Suprapubic skin (tissue), 4 donors: ENCODE results near the gene RASA2. TPM values are rescaled to one million over a fixed set of nuclear protein-coding genes. Genes with fewer than 3 reads are reported as not detected.
A peak's percentile ranks its signal among the peaks of the same experiment; 100 is the strongest.
"Not testable (repeated sequence)": the region's sequence is repeated elsewhere in the genome, so short reads cannot be mapped to it uniquely, and the experiment has no call there.

Experiments used
- DNase-seq, 2 donors: peaks; one replicate each; pipeline ENCODE4 v3.0.0-alpha.2; 2019; ENCODE audit warnings: low spot score in 2 of 2
- H3K27ac ChIP-seq: fragments of 200-600 bp; sonication (generic); one replicate; pipeline ENCODE4 v1.5.1; 2019
- H3K27me3 ChIP-seq: fragments of 200-600 bp; sonication (generic); one replicate; pipeline ENCODE4 v1.5.1; 2019
- H3K36me3 ChIP-seq: fragments of 200-600 bp; sonication (generic); one replicate; pipeline ENCODE4 v1.5.1; 2019
- H3K4me1 ChIP-seq: fragments of 200-600 bp; sonication (generic); one replicate; pipeline ENCODE4 v1.5.1; 2019
- H3K4me3 ChIP-seq: fragments of 200-600 bp; sonication (generic); one replicate; pipeline ENCODE4 v1.5.1; 2019; ENCODE audit warnings: mild to moderate bottlenecking
- H3K9me3 ChIP-seq: fragments of 200-600 bp; sonication (generic); one replicate; pipeline ENCODE4 v1.5.1; 2019
- EP300 ChIP-seq: sonication (generic); formaldehyde crosslinking; IDR thresholded peaks from one replicate; pipeline ENCODE4 v1.6.1; 2017; ENCODE audit warnings: antibody characterized with exemption
- POLR2A ChIP-seq, 2 donors: fragments of 450-650 bp; IDR thresholded peaks; one replicate each; pipeline ENCODE4 v1.6.1; 2017; ENCODE audit warnings: antibody characterized with exemption in 2 of 2, mild to moderate bottlenecking in 2 of 2, moderate library complexity in 2 of 2
- POLR2AphosphoS5 ChIP-seq, 3 donors: sonication (generic); formaldehyde crosslinking; IDR thresholded peaks; one replicate each; pipeline ENCODE4 v1.6.1; 2017; ENCODE audit warnings: antibody characterized with exemption in 3 of 3
- WGBS: methylation state at CpG from one replicate; pipeline ENCODE4 v1.1.5; 2018; 5-methylcytosine and 5-hydroxymethylcytosine counted together
- total RNA-seq, 4 donors: library from RNA; depleted of rRNA; stranded (reverse); fragments of >200 nt; gene quantifications; one replicate each; pipeline ENCODE4 v1.1.0, GENCODE V29; 2016
- TF ChIP-seq, protein P1 (sequence below), 2 donors: fragments of 200-600 bp in 1 of 2; fragments of 450-650 bp in 1 of 2; sonication (generic) in 1 of 2; IDR thresholded peaks; one replicate each; pipeline ENCODE4 v1.5.1; 2016 to 2019; ENCODE audit warnings: antibody characterized with exemption in 2 of 2, mild to moderate bottlenecking in 1 of 2, moderate library complexity in 1 of 2

RASA2 gene
- total RNA-seq, 4 donors from 2014 or later, result 14.3 to 48.6 (median 24.0) TPM

DNA sequence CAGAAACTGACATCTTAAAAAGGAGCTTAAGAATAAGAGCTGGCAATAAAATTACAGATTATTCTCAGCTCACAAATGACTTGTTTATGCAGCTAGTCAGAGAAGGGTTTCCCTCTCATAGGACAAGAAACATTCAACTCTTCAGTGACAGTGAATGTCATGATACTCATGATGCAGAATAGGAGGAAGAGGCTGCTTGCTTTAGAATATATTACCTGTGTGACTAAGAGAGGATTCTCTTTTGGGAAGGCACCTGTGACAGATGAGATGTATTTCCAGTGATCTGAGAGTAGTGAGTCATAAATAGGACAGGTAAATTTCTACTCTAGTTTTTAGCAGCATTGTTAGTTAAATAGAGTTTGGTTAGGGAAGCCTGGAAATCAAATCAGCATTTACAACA lies 39.9 kb downstream of the RASA2 start:
- Histone ChIP-seq H3K27me3 (no peaks in the 10 kb centered on the region), H3K9me3 (no peaks in the 10 kb centered on the region), H3K4me3 (no peak overlapping the region), H3K4me1 (peaks cover 31% of the 10 kb centered on the region), H3K36me3 (peaks cover 20% of the 10 kb centered on the region), H3K27ac (no peak overlapping the region)
- TF ChIP-seq EP300, result no peak
- TF ChIP-seq POLR2A (IDR thresholded peaks at IDR 0.05), result no peak
- TF ChIP-seq POLR2AphosphoS5 (IDR thresholded peaks at IDR 0.05), result no peak
- TF ChIP-seq, protein P1, sequence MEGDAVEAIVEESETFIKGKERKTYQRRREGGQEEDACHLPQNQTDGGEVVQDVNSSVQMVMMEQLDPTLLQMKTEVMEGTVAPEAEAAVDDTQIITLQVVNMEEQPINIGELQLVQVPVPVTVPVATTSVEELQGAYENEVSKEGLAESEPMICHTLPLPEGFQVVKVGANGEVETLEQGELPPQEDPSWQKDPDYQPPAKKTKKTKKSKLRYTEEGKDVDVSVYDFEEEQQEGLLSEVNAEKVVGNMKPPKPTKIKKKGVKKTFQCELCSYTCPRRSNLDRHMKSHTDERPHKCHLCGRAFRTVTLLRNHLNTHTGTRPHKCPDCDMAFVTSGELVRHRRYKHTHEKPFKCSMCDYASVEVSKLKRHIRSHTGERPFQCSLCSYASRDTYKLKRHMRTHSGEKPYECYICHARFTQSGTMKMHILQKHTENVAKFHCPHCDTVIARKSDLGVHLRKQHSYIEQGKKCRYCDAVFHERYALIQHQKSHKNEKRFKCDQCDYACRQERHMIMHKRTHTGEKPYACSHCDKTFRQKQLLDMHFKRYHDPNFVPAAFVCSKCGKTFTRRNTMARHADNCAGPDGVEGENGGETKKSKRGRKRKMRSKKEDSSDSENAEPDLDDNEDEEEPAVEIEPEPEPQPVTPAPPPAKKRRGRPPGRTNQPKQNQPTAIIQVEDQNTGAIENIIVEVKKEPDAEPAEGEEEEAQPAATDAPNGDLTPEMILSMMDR (IDR thresholded peaks at IDR 0.05), result no peak
- no peak for DNase-seq

DNA sequence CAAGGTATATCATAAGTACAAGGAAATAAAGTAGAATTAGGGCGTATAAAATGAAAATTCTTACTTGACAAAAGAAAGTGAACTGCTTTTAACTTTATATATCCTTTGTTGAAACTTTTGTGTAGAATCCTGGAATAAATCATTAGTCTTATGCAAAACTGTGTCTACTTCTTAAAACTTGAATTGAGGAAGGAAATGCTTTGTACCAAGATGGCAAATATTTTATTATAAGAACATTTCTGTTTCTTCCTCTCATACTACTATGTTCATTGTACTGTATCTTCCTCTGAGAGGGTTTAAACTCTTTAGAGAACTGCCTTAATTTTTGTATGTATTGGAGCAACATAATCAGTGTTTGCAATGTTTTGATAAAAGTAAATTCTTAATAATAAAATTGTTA lies 42.0 kb downstream of the RASA2 start:
- Histone ChIP-seq H3K27me3 (no peaks in the 10 kb centered on the region), H3K4me1 (peaks cover 31% of the 10 kb centered on the region), H3K36me3 (peaks cover 7% of the 10 kb centered on the region), H3K27ac (no peak overlapping the region), H3K9me3 (no peaks in the 10 kb centered on the region), H3K4me3 (no peak overlapping the region)
- DNase-seq, result no peak
- no peak for TF ChIP-seq POLR2AphosphoS5 (IDR thresholded peaks at IDR 0.05)
- TF ChIP-seq, protein P1 (IDR thresholded peaks at IDR 0.05), result no peak
- no peak for TF ChIP-seq POLR2A (IDR thresholded peaks at IDR 0.05)
- TF ChIP-seq EP300, result no peak
- 92% methylated on average over 1 of the region's 1 CpG for WGBS

DNA sequence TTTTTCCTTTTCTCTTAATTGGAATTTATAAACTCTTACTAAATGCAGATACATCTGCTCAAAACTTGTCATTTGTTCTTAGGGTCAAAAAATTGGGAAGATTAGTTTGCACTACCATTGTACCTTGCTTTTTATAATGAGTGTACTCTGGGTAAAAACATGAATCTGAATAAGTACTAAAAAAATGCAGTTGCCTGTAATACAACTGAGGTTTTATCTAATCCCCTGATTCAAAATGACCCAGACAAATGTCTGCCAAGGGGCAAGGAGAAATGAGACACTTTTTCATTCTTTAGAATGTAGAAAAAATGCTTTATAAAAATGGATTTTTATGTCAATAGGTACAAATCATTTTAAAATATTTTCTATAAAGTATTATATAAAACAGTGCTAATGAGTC lies 42.4 kb downstream of the RASA2 start:
- H3K4me1 ChIP-seq, result peaks cover 31% of the 10 kb centered on the region
- TF ChIP-seq POLR2AphosphoS5 (IDR thresholded peaks at IDR 0.05) (no peak), EP300 (no peak), POLR2A (IDR thresholded peaks at IDR 0.05) (no peak)
- TF ChIP-seq, protein P1 (IDR thresholded peaks at IDR 0.05), result no peak
- peaks cover 2% of the 10 kb centered on the region for H3K36me3 ChIP-seq
- H3K27me3 ChIP-seq, result no peaks in the 10 kb centered on the region
- H3K9me3 ChIP-seq, result no peaks in the 10 kb centered on the region
- no peak overlapping the region for H3K4me3 ChIP-seq
- no peak overlapping the region for H3K27ac ChIP-seq
- DNase-seq, result no peak

DNA sequence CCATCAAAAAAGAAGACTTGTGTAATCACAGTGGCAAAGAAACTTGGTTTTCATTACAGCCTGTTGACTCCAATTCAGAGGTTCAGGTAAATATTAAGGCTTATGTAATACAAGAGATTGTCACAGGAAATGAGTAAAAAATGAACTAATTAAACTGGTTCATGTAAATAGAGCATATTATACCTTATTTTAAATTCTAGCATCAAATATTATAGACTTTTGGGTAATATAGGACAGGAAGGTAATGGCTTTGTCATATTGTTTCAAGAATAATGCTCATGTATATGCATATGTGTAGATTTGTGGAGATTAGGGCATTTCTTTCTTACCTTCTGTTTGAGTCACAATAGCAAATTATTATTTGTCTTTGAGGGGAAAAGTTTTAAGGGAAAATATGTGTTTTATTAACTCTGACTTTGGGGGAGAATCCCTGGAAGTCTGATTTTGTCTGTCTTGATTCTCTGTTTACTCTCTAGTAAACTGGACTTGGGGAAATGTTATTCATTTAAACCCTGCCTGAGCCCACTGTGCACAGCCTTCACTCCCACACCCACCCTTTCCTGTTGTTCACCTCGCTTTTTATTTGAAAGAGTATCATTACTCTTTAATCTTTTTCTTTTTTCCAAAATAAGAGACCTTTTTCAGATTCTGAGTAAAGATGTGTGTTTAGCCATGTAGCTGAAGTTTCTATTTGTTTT lies 43.0 kb downstream of the RASA2 start:
- 11% methylated on average over 1 of the region's 1 CpG for WGBS
- DNase-seq, result no peak
- Histone ChIP-seq H3K9me3 (no peaks in the 10 kb centered on the region), H3K4me3 (no peak overlapping the region), H3K27me3 (no peaks in the 10 kb centered on the region), H3K27ac (peak overlapping the region; percentile 10), H3K36me3 (no peaks in the 10 kb centered on the region), H3K4me1 (peaks cover 31% of the 10 kb centered on the region)
- TF ChIP-seq, protein P1 (IDR thresholded peaks at IDR 0.05), result no peak

DNA sequence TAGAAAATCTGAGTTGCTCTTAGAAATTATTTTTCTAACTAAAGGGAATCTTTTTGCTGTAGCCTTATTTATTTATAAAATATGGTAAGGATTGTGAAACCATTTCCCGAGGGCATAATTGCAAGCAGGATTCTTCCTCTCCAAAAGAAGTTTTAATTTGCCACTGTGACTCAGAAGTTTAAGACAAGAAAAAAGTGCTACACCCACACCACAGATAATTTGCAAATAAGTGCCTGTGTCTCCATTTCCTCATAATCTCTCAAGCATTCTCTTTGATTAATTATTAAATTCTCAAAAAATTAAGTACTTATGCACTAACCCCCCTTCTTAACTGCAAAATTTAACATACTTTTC lies 43.6 kb downstream of the RASA2 start:
- Histone ChIP-seq H3K4me3 (no peak overlapping the region), H3K27me3 (no peaks in the 10 kb centered on the region), H3K4me1 (peaks cover 28% of the 10 kb centered on the region), H3K27ac (peak overlapping the region; percentile 10), H3K36me3 (peaks cover under 1% of the 10 kb centered on the region), H3K9me3 (no peaks in the 10 kb centered on the region)
- DNase-seq, result no peak
- 3% methylated on average over 1 of the region's 1 CpG for WGBS
- no peak for TF ChIP-seq POLR2AphosphoS5 (IDR thresholded peaks at IDR 0.05)
- TF ChIP-seq POLR2A (IDR thresholded peaks at IDR 0.05), result no peak

DNA sequence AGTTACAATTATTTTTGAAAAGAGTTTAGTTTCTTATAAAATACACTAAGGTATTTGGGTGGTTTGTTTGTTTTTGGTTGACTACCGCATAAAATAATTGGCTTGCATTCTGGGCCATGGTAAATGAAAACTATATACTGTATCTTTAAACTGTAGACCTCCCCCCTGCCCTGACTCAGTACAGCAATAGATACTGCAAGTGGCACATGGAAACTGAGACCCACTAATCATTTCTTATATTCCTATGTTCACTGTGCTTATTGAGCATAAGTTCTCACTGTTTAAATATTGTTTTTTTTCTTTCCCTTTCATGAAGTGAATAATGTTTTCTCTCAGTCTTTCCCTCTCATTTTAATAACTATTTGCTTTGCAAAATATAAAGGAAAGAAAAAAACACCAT lies 45.8 kb downstream of the RASA2 start:
- WGBS, result 100% methylated on average over 1 of the region's 1 CpG
- DNase-seq, result no peak
- Histone ChIP-seq H3K36me3 (peaks cover 8% of the 10 kb centered on the region), H3K27me3 (no peaks in the 10 kb centered on the region), H3K9me3 (no peaks in the 10 kb centered on the region), H3K27ac (no peak overlapping the region), H3K4me1 (peaks cover 23% of the 10 kb centered on the region), H3K4me3 (no peak overlapping the region)
- TF ChIP-seq, protein P1 (IDR thresholded peaks at IDR 0.05), result no peak

DNA sequence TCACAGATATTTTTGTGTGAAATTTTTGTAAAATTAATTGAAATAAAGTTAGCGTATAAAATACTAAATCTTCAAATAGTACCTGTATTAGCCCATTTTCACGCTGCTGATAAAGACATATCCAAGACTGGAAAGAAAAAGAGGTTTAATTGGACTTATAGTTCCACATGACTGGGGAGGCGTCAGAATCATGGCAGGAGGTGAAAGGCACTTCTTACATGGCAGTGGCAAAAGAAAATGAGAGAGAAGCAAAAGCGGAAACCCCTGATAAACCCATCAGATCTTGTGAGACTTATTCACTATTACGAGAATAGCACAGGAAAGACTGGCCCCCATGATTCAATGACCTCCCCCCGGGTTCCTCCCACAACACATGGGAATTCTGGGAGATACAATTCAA lies 49.2 kb downstream of the RASA2 start:
- 93% methylated on average over 6 of the region's 6 CpGs for WGBS
- H3K27me3 ChIP-seq, H3K4me3 ChIP-seq, H3K9me3 ChIP-seq, DNase-seq, H3K27ac ChIP-seq, H3K4me1 ChIP-seq: not testable (repeated sequence)
- H3K36me3 ChIP-seq, result peaks cover 13% of the 10 kb centered on the region
